HEK293T (cell line): ENCODE data around the gene GSTT2B.
"Not testable (repeated sequence)": the region's sequence is repeated elsewhere in the genome, so short reads cannot be mapped to it uniquely, and the experiment has no call there.

Experiments used
- ARNT ChIP-seq: fragments of 450-650 bp; IDR thresholded peaks from 2 replicates; pipeline ENCODE4 v1.6.1; 2017; ENCODE audit warnings: mild to moderate bottlenecking
- BHLHE40 ChIP-seq: fragments of 450-650 bp; IDR thresholded peaks from 2 replicates; pipeline ENCODE4 v1.6.1; 2016; ENCODE audit warnings: mild to moderate bottlenecking, moderate library complexity, borderline replicate concordance
- CTBP1 ChIP-seq: fragments of 450-650 bp; IDR thresholded peaks from 2 replicates; pipeline ENCODE4 v1.6.1; 2016; ENCODE audit warnings: borderline replicate concordance
- ELF4 ChIP-seq: fragments of 450-650 bp; IDR thresholded peaks from 2 replicates; pipeline ENCODE4 v1.6.1; 2017; ENCODE audit warnings: antibody characterized with exemption
- FOXA1 ChIP-seq: fragments of 450-650 bp; IDR thresholded peaks from 2 replicates; pipeline ENCODE4 v1.6.1; 2016; ENCODE audit warnings: mild to moderate bottlenecking
- FOXK2 ChIP-seq: fragments of 450-650 bp; IDR thresholded peaks from 2 replicates; pipeline ENCODE4 v1.6.1; 2016; ENCODE audit warnings: mild to moderate bottlenecking
- FOXM1 ChIP-seq: fragments of 450-650 bp; IDR thresholded peaks from 2 replicates; pipeline ENCODE4 v1.6.1; 2017; ENCODE audit warnings: mild to moderate bottlenecking, borderline replicate concordance
- HDGF ChIP-seq: fragments of 450-650 bp; IDR thresholded peaks from 2 replicates; pipeline ENCODE4 v1.6.1; 2017; ENCODE audit warnings: antibody characterized with exemption, borderline replicate concordance
- NFRKB ChIP-seq: fragments of 450-650 bp; IDR thresholded peaks from 2 replicates; pipeline ENCODE4 v1.6.1; 2016; ENCODE audit warnings: mild to moderate bottlenecking, moderate library complexity
- PKNOX1 ChIP-seq: fragments of 450-650 bp; IDR thresholded peaks from 2 replicates; pipeline ENCODE4 v1.6.1; 2016
- SP1 ChIP-seq: fragments of 450-650 bp; IDR thresholded peaks from 2 replicates; pipeline ENCODE4 v1.6.1; 2017
- SUZ12 ChIP-seq: fragments of 450-650 bp; IDR thresholded peaks from 2 replicates; pipeline ENCODE4 v1.6.1; 2016; ENCODE audit warnings: mild to moderate bottlenecking
- TARDBP ChIP-seq: fragments of 450-650 bp; IDR thresholded peaks from 2 replicates; pipeline ENCODE4 v1.6.1; 2016
- ZNF384 ChIP-seq: fragments of 450-650 bp; IDR thresholded peaks from 2 replicates; pipeline ENCODE4 v1.6.1; 2016

GRCh38 chr22:23921586-23922201 is 39.3 kb downstream of the GSTT2B start:
- TF ChIP-seq FOXM1, FOXA1, TARDBP, NFRKB, SUZ12, FOXK2, ZNF384, SP1, BHLHE40, HDGF, ARNT, PKNOX1, ELF4, CTBP1: not testable (repeated sequence)
